ENCODE data around the gene AZGP1. TPM values are rescaled to one million over a fixed set of nuclear protein-coding genes. Genes with fewer than 3 reads are reported as not detected.
"Not testable (repeated sequence)": the region's sequence is repeated elsewhere in the genome, so short reads cannot be mapped to it uniquely, and the experiment has no call there.

Gene AZGP1
- total RNA-seq, 1 experiment from 2014 or later, result not detected

GRCh38 chr7:99938296-99938695 is 37.5 kb downstream of the AZGP1 start:
- DNase-seq (ENCODE audit: low spot score), result no peak
- no peak overlapping the region for H3K27ac ChIP-seq (ENCODE audit: low read depth, low read length, poor library complexity, severe bottlenecking)
- H3K36me3 ChIP-seq (ENCODE audit: insufficient read depth, low read length, poor library complexity, severe bottlenecking), result no peaks in the 10 kb centered on the region
- H3K4me1 ChIP-seq (ENCODE audit: insufficient read depth, low read length, poor library complexity, severe bottlenecking), result no peaks in the 10 kb centered on the region
- no peak overlapping the region for H3K4me3 ChIP-seq (ENCODE audit: low read depth, low read length, poor library complexity, severe bottlenecking)
- CTCF ChIA-PET, result no interaction called here
- no peak for TF ChIP-seq CTCF (conservative IDR thresholded peaks at IDR 0.05; ENCODE audit: low read depth, low read length)
- no peak for TF ChIP-seq EZH2 (IDR thresholded peaks at IDR 0.05; ENCODE audit: borderline replicate concordance, low read depth, low read length, poor library complexity, severe bottlenecking)
- no TSS peak for BruUV-seq (replicated peaks)
- intact Hi-C loops (cut with micrococcal nuclease; ENCODE audit: unreplicated experiment), result no loop called here
- POLR2A ChIA-PET (ENCODE audit: low non-redundant PET), result no interaction called here
- peaks cover 9% of the 10 kb centered on the region for H3K27me3 ChIP-seq (replicated peaks; ENCODE audit: insufficient read depth, low read depth, low read length, poor library complexity)
- peaks cover 15% of the 10 kb centered on the region for H3K9me3 ChIP-seq (ENCODE audit: low read depth, low read length, poor library complexity, severe bottlenecking)

GRCh38 chr7:99935009-99935408 is 40.8 kb downstream of the AZGP1 start:
- Histone ChIP-seq H3K9me3 (ENCODE audit: low read depth, low read length, poor library complexity, severe bottlenecking) (peaks cover 15% of the 10 kb centered on the region), H3K27me3 (replicated peaks; ENCODE audit: insufficient read depth, low read depth, low read length, poor library complexity) (peaks cover 14% of the 10 kb centered on the region)
- CTCF ChIA-PET; H3K4me3 ChIP-seq (ENCODE audit: low read depth, low read length, poor library complexity, severe bottlenecking); BruUV-seq (replicated peaks); intact Hi-C loops (cut with micrococcal nuclease; ENCODE audit: unreplicated experiment); H3K36me3 ChIP-seq (ENCODE audit: insufficient read depth, low read length, poor library complexity, severe bottlenecking); DNase-seq (ENCODE audit: low spot score); H3K27ac ChIP-seq (ENCODE audit: low read depth, low read length, poor library complexity, severe bottlenecking); H3K4me1 ChIP-seq (ENCODE audit: insufficient read depth, low read length, poor library complexity, severe bottlenecking); POLR2A ChIA-PET (ENCODE audit: low non-redundant PET): not testable (repeated sequence)

GRCh38 chr7:99930376-99930775 is 45.5 kb downstream of the AZGP1 start:
- Histone ChIP-seq H3K4me3 (ENCODE audit: low read depth, low read length, poor library complexity, severe bottlenecking) (no peak overlapping the region), H3K36me3 (ENCODE audit: insufficient read depth, low read length, poor library complexity, severe bottlenecking) (no peaks in the 10 kb centered on the region), H3K4me1 (ENCODE audit: insufficient read depth, low read length, poor library complexity, severe bottlenecking) (peaks cover 5% of the 10 kb centered on the region), H3K27ac (ENCODE audit: low read depth, low read length, poor library complexity, severe bottlenecking) (no peak overlapping the region), H3K27me3 (replicated peaks; ENCODE audit: insufficient read depth, low read depth, low read length, poor library complexity) (peaks cover 50% of the 10 kb centered on the region), H3K9me3 (ENCODE audit: low read depth, low read length, poor library complexity, severe bottlenecking) (no peaks in the 10 kb centered on the region)
- POLR2A ChIA-PET (ENCODE audit: low non-redundant PET), result no interaction called here
- intact Hi-C loops (cut with micrococcal nuclease; ENCODE audit: unreplicated experiment), result no loop called here
- BruUV-seq (replicated peaks), result no TSS peak
- TF ChIP-seq EZH2 (IDR thresholded peaks at IDR 0.05; ENCODE audit: borderline replicate concordance, low read depth, low read length, poor library complexity, severe bottlenecking) (no peak), CTCF (conservative IDR thresholded peaks at IDR 0.05; ENCODE audit: low read depth, low read length) (no peak)
- CTCF ChIA-PET, result no interaction called here
- no peak for DNase-seq (ENCODE audit: low spot score)

- no peaks in the 10 kb centered on the region for H3K9me3 ChIP-seq (ENCODE audit: low read depth, low read length, poor library complexity, severe bottlenecking)
- TF ChIP-seq EZH2 (IDR thresholded peaks at IDR 0.05; ENCODE audit: borderline replicate concordance, low read depth, low read length, poor library complexity, severe bottlenecking) (no peak), CTCF (conservative IDR thresholded peaks at IDR 0.05; ENCODE audit: low read depth, low read length) (no peak)
- H3K27ac ChIP-seq (ENCODE audit: low read depth, low read length, poor library complexity, severe bottlenecking), result no peak overlapping the region
- H3K27me3 ChIP-seq (replicated peaks; ENCODE audit: insufficient read depth, low read depth, low read length, poor library complexity), result peaks cover 57% of the 10 kb centered on the region
- DNase-seq (ENCODE audit: low spot score), result no peak
- no TSS peak for BruUV-seq (replicated peaks)
- ChIA-PET POLR2A (ENCODE audit: low non-redundant PET) (no interaction called here), CTCF (no interaction called here)
- H3K36me3 ChIP-seq (ENCODE audit: insufficient read depth, low read length, poor library complexity, severe bottlenecking), result no peaks in the 10 kb centered on the region
- peaks cover 5% of the 10 kb centered on the region for H3K4me1 ChIP-seq (ENCODE audit: insufficient read depth, low read length, poor library complexity, severe bottlenecking)
- H3K4me3 ChIP-seq (ENCODE audit: low read depth, low read length, poor library complexity, severe bottlenecking), result peak overlapping the region; percentile 18
- intact Hi-C loops (cut with micrococcal nuclease; ENCODE audit: unreplicated experiment), result no loop called here
These were observed 46.1 kb downstream of the AZGP1 start for GRCh38 chr7:99929730-99930053.

Measured in A673 (cell line).